Femur (tissue), 1 donor: Measurements from ENCODE around the gene KIF16B.
"Not testable (repeated sequence)": the region's sequence is repeated elsewhere in the genome, so short reads cannot be mapped to it uniquely, and the experiment has no call there.

Source experiments
- DNase-seq: peaks from one replicate; pipeline ENCODE4 v3.0.0-alpha.2; 2017

Gene KIF16B

DNA sequence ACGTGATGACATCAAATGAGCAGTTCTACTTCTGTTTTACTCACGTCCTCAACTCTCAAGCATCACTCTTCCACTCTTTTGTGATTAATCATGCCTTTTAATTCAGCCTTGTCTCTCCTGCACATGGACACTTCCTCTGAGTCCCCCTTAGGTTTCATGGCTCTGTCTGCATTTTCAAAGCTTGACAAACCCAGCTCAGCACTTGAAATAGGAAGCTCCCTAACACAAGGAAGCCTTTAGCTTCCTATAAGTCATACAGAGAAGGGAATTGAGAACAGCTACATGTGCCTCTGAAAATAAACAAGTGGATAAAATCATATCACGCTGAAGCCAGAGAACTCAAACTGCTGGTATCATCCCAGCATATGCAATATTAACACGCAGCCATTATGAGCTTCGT, 21.2 kb downstream of the KIF16B start:
- no peak for DNase-seq

DNA sequence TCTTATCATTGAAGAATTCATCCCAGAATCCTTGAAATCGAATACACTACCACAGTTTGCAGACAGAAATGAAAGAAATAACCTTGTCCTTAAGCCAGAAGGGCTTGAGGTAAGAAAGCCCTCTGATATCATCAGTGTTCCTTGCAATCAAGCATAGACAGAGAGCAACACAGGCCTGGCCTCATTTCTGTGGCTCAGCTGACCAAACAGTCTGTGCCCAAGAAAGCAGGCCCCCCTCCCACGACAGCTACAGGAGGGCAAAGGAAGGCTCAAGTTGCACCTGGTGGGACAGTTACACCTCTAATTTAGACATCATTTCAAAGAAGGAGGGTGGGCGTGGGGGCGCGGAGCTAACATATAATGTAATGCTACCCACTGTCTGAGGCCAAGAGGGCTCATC, 21.6 kb downstream of the KIF16B start:
- no peak for DNase-seq

DNA sequence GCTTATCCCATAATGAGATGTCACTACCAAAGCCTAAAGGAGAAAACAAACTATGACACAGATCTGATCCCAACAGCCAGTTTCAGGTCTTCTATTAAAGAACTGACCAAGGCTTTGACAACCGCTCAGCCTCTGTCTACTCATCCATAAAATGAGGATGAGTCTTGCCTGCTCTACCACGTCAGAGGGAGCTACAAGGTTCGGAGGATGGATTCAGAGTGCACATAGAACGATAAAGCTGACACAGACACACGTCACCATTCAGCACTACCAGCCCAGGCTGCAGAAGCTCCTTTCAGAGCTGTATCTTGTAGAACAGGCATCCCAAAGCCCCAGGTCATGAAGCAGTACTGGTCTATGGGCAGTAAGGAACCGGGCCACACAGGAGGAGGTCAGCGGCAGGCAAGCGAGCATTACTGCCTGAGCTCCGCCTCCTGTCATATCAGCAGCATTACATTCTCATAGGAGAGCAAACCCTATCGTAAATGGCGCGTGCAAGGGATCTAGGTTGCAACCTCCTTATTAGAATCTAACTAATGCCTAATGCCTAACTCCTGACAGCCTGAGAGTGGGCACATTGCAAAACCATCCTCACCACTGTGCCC, 25.1 kb downstream of the KIF16B start:
- DNase-seq, result no peak

DNA sequence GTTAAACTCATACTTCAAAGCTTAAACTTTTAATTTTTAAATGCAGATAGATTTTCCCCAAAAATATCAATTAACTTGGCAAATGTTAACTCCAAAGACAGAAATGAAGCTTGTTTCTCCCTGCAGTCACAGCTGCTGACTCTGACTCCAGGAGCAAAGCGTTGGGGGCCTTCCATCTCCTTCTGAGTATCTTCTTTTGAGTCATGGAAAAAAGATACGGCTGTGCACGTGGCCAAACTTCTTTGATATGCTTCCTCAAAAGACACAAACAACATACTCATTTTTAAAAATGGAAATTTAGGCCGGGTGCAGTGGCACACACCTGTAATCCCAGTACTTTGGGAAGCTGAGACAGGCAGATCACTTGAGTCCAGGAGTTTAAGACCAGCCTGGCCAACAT, 28.3 kb downstream of the KIF16B start:
- DNase-seq, result no peak

DNA sequence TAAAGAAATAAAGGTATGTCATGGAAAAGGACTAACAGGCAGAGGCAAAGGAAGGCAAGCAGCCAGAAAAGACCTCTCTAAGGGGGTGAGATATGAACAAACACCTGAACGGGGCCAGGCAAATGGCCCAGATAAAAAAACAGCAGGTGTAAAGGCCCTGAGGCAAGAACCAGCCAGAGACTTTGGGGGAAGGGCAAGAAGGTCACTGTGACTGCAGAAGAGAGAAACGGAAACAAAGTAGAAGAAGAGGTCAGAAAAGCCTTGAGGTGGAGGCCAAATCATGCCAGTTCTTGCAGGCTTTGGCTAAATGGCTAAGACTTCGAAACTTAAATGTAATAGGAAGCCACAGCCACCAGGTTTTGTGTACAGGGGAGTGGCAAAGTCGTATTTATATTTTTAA, 30.8 kb downstream of the KIF16B start:
- no peak for DNase-seq

DNA sequence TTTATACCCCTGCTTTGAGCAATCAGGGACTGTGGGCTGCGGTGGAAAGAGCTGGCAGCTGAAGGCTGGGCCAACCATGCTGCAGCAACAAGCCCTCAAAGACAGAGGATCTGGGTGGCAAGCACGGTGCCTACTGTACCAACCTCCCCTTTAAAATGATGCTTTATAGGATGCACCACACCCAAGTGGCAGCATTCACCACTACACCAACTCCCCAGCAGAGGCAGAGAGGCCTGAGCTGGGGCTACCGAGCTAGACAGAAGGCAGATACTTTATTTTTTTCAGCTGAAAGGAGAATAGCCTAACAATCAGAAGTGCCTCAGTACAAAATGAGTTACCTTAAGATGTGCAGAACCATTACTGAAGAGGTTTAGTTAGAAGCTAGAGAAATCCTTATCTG, 31.4 kb downstream of the KIF16B start:
- no peak for DNase-seq

DNA sequence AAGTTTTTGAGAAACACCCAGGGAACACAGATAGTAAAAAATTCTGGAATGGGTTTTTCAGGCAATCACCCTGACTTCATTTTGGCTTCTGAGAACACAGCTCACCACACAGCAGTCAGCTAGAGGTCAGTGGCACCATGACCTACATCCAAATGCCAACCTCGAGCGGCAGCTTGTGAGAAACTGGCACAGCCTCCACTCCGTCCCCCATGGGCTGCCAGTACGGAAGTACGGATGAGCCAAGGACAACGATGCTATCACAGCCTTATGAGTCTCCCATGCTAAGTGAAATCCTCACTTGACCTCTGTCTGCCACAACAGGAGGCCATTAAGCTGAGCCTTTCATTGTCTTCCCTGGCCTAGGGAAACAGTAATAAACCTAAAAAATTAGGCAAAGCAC, 32.0 kb downstream of the KIF16B start:
- no peak for DNase-seq

DNA sequence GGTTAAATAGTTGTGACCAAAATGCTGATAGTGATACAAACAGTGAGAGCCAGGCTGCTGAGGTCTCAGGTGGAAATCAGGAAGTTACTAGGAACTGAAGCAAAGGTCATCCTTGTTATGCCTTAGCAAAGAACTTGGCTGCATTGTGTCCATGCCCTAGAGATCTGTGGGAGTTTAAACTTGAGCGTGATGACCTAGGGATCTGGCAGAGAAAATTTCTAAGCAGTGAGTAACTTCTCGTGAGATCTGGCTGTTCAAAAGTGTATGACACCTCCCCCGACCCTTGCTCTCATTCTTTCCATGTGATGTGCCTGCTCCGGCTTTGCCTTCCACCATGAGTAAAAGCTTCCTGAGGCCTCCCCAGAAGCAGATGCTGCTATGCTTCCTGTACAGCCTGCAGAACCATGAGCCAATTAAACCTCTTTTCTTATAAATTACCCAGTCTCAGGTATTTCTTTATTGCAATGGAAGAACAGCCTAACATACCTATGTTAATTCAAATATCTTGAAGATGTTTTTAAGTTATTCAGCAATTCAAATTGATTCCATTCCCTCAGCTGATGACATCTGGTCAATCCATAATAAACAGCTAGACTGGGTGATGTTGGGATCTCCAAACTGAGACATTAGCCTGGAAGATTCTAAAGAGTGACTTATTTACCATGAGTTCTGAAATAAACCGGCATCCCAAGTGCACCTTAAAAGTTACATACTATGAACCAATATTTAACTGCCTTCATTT, 33.8 kb downstream of the KIF16B start:
- DNase-seq, result no peak

DNA sequence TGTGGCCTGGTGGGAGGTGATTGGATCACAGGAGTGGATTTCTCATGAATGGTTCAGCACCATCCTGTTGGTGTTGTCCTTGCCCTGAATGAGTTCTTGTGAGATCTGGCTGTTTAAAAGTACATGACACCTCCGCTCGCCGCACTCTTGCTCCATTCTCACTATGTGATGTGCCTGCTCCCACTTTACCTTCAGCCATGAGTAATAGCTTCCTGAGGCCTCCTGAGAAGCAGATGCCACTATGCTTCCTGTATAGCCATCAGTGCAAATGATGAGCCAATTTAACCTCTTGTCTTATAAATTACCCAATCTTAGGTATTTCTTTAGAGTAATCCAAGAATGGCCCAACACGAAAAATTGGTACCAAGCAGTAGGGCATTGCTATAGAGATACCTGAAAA, 34.5 kb downstream of the KIF16B start:
- no peak for DNase-seq

DNA sequence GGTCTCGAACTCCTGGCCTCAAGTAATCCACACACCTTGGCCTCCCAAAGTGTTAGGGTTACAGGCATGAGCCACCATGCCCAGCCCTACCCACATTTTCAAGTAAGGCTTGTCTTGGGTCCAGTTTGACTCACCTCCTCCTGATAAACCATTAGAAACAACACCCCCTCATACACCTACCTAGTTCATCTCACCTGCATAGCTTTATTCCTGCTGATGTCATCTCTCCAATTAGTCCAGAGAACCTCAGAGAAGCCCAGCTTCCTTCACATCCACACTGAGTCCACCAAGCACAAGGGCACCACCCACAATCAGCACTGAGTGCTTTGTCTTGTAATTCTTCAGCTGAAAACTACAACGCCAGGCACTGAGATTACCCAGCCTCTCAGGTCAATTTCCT, 35.3 kb downstream of the KIF16B start:
- DNase-seq, result no peak

DNA sequence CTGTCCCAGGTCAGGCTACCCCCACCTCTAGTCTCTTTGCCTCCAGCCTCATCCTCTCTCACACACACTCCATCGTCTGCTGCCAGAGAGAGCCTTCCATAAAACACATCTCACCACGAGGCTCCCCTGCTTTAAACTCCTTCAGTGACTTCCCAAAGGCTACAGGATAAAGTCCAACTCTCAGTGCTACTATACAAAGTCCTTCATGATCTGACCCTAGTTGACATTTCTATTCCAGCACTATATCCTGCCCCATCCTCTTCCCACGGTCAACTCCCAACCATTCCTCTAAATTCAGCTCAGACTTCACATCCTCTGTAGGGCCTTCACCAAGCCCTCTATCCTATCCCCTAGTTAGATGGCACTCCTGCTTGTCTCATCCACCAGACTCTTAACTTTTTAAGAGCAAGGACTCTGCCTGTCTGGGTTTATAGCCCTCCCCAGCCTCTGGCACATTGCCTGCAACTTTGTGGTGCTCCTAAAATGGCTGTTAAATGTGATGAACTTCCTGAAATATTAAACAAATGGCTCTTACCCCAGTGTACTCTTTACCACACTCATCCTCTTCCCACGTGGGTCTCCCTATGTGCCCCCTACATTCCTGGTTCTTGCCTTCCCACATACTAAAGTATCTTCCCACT, 36.1 kb downstream of the KIF16B start:
- no peak for DNase-seq

DNA sequence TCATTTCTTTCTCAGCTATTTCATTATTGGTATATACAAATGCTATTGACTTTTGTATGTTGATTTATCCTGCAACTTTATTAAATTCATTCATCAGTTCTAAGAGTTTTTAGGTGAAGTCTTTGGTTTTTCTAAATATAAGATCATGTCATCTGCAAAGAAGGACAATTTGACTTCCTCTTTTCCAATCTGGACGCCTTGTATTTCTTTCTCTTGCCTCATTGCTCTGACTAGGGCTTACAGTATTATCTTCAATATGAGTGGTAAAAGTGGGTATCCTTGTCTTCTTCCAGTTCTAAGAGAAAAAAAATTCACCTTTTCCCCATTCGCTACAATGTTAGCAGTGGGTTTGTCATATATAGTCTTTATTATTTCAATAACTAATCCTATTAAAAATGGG, 38.0 kb downstream of the KIF16B start:
- no peak for DNase-seq

DNA sequence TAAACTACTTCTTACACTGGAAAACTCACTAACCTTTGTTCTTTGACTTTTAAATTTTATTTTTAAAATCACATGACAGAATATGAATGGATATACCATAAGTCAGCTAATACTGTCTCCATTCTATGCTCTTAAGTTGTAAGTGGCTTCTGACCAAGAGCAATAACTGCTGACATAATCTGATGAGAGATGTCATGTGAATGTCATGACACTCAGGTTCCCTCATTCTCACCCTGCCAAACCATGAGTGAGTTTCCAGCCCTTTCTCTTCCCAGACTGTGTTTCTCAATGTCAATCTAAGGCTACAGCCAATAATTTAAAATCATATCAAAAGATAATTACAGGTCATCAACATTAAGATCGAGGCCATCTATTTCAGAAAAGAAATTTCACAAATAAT, 39.7 kb downstream of the KIF16B start:
- DNase-seq, result no peak

DNA sequence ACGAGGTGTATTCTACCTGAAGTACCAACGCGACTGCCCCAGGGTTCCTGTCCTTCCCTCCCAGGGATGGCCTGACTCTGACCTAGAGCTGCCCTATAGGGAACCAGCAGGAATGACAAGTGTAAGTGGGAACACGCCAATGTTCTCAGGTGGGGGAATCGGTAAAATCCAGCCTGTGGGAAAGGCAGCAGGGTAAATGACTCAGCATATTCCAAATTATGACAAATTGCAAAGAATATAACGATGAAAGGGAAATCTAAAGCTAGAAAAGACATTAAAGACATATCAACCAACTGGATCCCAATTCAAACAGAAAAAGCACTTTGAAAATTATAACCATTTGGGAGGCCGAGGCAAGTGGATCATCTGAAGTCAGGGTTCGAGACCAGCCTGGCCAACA, 41.8 kb downstream of the KIF16B start:
- DNase-seq, result no peak

DNA sequence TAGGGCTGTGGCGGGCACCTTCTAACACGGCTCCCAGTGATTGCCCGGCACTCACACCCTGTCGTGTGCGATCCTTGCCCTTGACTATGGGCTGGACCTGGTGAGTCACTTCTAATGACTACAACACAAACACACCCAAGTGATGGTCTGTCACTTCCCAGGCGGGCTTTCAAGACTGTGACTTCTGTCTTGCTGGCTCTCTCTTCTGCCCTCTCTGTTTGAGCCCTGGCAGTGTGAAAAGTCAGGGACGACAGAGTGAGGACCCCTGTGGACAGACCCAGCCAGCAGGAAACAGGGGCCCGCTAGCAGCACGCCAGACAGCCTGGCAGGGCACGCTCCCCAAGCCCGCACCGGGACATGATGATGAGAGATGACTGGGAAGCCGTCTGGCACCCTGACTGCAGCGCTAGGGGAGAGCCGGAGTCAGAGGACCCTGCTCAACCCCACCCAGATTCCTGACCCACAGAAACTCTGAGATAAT, 43.0 kb downstream of the KIF16B start:
- DNase-seq, result no peak

DNA sequence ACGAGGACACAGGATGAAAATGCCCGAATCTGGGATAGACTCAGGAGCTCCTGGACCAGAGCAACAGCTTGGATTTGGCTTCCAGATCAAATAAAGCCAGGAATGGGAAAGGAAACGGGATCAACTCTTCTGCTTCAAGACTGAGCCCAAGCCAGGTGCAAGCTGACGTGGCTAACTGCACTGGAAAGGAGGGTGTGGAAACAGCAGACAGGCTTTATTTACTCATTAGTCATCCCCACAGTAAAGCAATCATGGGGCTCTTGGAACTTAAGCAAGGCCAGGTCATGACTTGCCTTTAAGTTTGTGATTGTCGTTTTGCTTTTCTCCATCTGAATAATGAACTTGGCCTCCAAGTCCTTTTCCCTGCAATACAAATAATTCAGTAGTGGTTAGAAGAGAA, 45.2 kb downstream of the KIF16B start:
- DNase-seq, result peak; percentile 36

DNA sequence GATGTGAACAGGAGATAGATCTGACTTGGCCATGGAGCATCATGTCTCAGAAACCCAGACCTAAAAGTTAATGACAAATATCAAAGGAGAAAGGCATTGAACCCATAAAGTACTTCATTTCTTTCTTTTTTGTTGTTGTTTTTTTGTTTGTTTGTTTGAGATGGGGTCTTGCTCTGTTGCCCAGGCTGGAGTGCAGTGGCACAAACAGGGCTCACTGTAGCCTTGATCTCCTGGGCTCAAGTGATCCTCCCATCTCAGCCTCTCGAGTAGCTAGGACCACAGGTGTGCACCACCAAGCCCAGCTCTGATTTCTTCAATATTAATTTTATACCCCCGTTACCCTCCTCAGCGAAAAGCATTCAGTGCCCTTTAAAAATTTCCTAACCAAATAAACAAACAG, 45.8 kb downstream of the KIF16B start:
- DNase-seq, result no peak

DNA sequence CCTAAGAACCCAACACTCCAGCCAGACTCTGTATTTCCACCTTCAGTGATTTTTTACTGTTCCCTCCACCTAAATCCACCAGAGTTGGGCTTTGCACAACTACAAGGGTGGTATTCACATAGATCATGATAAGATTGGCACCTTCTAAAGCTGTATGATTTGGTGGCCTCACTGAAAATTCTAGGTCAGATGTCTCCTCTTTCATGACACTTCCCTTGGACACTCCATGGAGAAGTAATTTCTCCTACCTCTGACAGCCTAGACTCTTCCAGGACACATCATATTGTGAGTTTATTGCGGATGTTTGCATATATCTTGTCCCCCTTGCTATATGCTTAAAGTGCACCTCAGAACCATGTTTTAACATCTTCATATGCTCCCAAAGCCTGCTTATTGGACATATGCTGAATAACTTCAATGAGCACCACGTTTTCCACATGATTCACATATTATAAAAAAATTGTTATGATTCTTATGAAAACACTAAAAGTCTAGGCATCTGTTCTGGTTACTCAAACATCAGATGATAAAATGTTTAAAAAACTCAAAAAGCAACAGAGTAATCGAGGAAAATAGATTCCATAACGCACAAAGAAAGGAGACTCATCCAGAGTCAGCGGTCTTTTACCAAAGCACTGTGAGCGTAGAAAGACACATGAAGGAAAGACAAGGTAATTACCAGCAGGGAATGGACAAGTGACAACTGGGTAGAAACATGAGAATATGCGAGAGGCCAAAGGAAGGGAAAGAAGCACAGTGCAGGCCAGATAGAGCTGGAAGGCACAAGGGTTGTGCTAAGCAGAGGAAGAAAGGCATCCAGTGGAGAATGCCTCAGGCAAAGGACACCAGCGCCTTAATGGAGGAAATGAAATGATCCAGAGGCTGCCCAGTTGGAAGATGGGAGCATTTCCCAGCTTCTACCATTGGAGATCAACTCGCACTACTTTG, 46.5 kb downstream of the KIF16B start:
- DNase-seq, result no peak

DNA sequence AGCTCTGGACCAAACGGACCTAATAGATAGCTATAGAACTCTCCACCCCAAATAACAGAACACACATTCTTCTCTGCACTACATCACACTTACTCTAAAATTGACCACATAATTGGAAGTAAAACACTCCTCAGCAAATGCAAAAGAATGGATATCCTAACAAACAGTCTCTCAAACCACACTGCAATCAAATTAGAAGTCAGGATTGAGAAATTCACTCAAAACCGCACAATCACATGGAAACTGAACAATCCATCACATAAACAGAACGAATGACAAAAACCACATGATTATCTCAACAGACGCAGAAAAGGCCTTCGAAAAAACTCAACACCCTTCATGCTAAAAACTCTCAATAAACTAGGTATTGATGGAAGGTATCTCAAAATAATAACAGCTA, 50.6 kb downstream of the KIF16B start:
- DNase-seq, result not testable (repeated sequence)

DNA sequence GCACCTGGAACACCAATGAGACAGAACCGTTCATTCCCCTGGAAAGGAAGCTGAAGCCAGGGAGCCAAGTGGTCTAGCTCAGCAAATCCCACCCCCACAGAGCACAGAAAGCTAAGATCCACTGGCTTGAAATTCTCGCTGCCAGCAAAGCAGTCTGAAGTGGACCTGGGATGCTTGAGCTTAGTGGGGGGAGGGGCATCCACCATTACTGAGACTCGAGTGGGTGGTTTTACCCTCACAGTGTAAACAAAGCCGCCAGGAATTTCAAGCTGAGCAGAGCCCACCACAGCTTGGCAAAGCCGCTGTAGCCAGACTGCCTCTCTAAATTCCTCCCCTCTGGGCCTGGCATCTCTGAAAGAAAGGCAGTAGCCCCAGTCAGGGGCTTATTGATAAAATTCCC, 53.1 kb downstream of the KIF16B start:
- DNase-seq, result no peak

DNA sequence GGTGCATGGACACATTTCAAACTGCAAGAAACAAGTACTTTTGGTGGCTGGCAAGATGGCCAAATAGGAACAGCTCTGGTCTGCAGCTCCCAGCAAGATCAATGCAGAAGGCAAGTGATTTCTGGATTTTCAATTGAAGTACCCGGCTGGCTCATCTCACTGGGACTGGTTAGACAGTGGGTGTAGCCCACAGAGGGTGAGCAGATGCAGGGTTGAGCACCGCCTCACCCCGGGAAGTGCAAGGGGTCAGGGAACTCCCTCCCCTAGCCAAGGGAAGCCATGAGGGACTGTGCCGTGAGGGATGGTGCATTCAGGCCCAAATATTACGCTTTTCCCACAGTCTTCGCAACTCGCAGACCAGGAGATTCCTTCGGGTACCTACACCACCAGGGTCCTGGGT, 53.6 kb downstream of the KIF16B start:
- not testable (repeated sequence) for DNase-seq

DNA sequence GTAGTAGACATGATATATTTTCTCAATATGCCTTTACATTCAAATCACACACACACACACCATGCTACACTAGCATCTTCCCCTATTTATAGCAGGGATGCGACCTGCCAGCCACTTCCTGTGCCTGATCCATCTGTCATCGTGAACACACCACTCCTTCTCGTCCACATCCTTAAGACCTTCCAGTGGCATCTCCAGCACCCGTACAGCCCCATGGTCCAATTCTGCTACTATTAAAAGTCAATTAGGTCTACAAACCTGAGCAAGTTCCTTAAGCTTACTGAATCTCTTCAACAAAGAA, 54.5 kb downstream of the KIF16B start:
- DNase-seq, result no peak
